ENCODE measurements around the gene CHST10.

Gene CHST10

DNA sequence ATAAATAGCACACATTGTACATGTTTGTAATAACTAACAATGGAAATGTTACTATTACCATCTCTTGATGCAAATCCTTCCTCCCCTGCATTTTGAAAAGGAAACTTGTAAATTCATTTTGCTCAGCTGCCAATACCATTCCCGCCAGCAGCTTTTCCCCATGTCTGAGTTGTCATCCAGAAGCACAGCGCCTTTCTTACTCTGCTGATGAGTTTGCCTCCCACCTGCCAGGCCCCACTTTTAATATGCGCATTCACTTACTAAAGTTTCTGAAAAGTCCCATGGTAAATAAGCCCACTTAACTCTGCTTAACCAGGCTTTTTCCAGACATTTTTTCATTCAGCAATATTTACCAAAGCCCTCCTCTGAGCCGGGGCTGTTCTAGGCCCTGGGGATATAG lies 3.9 kb downstream of the CHST10 start:
- no peak for DNase-seq (ENCODE audit: low spot score)

DNA sequence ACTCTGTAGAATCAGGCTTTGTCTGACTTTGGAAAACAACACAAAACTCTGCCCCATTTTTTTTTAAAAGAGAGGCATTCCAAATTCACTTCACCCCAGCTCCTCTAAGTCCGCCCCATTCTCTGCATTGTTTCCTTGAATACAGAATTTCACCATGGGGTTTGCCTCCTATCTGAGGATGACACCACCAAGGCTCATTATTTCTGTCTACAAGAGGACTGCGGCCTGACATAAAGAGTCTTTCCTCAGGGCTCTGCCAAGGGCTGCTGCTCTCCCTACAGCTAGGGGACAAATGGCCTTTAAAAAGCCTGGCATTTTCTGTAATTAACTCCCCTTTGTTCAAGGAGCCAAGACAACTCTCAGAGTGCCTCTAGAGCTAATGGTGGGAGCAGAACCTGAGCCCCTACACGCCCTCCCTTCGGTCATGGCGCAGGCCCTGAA lies 4.6 kb downstream of the CHST10 start:
- no peak for DNase-seq (ENCODE audit: low spot score)

DNA sequence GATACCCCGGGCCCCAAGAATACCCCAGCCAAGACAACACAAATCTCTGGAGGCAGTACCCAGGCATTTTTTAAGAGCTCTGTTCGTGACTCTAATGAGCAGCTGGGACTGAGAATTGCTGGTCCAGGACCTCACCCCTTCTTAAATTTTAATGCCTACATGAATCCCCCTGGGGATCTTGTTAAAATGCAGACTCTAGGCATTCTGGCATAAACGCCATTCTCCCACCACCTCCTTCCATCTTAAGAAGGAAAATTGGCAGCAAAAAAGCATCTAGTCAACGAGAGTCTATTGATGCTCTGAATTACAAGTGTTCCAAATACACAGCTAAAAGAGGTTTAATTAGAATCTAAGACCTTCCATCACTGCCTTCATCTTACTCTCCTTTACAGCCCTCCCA lies 5.0 kb downstream of the CHST10 start:
- DNase-seq (ENCODE audit: low spot score): no peak

DNA sequence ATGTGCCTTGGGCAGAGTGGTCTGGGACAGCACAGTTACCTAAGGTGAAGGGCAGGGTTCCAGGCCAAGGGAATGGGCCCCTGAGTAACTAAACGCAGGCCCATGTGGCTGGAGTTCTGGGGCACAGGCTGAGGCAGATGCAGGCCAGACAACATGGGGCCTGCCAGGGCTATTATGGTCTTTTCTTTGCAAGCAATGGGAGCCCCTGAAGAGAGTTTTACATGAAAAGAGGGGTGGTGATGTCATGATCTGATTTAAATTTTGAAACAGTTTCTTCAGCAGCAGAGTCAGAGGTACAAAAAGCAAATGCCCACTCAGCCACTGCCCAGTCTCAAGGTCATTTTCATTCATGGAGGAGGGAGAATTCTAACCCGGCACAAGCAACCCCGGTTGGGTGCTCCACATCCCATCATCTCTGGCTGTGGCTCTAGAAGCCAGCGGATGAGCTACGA lies 5.6 kb downstream of the CHST10 start:
- DNase-seq (ENCODE audit: low spot score): no peak

DNA sequence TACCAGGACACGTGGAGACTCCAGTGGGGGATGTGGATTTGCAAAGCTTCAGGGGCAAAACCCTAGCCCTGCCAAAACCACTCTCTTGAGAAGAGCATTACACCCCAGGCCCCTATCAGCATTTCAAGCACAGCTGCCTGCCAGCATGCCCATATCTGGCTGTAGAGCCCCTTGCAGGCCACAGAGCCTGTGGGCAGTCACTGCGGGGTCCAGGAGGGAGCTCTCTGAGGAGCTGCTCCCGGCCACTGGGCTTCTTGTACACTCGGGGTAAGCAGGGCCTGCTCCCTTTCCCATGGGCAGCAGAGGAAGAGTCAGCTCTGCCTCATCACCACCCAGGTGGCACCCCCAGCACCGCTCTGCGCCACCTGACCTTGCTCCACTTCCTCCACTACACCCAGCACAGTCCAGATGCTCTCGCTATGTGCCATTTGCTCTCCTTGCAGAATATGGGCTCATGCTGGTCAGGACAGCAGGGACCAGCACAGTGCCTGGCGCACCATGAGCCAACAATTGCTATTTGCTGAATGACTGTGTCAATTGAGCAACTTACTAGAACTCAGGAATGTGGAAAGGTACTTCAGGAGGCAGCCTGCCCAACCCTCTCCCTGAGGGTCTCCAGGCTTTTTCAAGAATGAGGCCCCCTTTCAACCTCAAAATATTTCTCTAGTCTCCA lies 7.4 kb downstream of the CHST10 start:
- no peak for DNase-seq (ENCODE audit: low spot score)

DNA sequence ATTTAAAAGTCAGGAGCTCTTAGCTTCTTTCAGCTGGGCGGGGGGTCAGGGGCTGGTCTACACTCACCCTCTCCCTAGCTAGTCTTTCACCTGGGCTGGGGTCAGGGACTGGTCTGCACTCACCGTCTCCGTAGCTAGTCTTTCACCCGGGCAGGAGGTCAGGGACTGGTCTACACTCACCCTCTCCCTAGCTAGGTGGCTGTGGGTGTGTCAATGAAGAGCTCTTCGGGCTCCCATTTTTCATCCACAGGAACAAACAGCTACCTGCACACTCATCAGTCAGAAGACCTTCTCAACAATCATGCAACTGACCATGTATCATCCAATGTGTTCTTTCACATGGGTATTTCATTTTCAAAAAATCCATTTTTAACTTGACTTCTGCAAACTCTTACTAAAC lies 8.0 kb downstream of the CHST10 start:
- no peak for DNase-seq (ENCODE audit: low spot score)

DNA sequence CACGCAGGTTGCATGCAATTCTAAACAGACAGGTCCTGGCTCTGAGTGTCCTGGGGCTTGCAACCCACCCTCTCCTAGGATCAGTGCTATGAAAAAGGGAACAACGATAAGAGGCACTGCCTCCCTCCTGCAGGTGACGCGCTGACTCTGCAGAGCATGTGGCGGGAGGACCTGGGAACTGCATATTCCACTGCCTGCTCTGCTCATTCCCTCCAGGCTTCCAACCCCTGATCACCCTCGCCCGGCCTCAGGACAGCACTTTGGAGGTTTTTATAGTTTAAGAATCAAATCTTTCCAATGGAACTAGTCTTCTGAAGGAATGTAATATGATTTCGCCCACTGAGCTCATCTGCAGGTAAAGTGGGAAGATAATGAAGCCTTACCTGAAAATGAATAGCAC lies 8.5 kb downstream of the CHST10 start:
- no peak for DNase-seq (ENCODE audit: low spot score)

DNA sequence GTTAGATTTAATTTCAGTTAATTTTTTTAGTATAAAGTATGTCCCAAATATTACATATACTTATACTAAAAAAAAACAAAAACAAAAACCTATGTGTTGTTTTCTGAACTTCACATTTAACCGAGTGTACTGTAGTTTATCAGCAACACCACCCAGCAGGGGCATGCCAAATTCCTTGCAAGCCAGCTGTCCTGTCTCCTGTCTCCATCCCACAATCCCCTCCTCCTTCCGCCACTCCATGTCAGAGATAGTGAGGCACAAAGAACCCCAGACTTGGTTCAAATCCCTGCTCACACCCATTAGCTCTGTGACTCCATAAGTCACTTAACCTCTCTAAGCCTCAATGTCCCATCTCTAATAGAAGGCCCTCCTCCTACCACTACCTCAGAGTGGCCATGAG lies 9.4 kb downstream of the CHST10 start:
- DNase-seq (ENCODE audit: low spot score): no peak

DNA sequence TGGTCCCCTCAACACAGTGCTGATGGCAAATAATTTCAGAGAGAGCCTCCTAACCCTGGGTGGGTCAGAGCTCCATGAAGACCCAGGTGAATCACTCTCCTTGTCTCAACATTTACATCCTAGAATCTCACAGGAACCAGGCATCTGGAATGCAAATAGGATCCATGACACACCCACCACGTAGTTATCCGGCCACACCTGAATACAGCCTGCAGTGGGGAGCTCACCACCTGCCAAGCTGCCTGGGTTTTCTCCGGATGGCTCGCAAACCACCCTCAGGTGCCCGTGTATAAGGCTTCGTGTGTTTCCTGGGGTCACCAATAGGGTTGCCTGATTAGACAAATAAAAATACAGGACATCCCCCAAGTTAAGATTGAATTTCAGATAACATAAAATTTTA lies 9.9 kb downstream of the CHST10 start:
- no peak for DNase-seq (ENCODE audit: low spot score)

DNA sequence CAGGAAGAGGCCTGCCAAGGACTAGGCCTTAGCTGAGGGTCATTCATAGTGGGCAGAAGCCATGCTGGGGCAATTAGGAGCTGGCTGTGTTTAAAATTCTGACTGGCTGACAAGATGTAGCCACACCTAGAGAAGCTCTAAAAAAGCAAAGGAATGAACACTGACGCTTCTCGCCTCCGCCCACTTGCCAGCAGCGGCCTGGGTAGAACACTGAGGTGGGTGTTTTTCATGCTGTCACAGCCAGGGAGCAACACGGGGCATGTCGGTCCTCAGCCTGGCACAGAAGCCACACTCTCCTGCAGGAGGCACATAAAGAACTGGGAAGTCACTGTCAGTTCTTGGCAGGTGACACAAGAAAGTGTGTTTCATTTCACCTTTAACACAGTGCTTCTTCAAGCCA lies 10.4 kb downstream of the CHST10 start:
- DNase-seq (ENCODE audit: low spot score): peak; percentile 72

DNA sequence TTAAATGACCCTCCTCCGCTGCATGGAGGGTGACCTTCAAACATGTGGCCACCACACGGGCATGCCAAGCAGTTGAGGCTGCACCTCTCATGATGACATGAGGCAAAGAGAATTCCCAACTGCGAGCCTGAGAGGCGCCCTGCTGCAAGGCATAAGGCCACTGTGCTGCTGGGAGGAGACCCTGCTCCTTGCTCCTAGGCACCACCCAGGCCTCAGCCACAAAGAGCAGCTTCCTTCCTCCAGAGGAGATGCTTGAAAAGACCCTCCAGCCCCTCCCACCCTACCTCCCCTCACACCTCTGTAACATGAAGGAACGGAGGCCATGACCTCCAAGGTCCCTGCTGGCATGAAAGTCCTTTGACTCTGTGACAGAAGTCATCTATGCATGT lies 11.4 kb downstream of the CHST10 start:
- DNase-seq (ENCODE audit: low spot score): no peak

DNA sequence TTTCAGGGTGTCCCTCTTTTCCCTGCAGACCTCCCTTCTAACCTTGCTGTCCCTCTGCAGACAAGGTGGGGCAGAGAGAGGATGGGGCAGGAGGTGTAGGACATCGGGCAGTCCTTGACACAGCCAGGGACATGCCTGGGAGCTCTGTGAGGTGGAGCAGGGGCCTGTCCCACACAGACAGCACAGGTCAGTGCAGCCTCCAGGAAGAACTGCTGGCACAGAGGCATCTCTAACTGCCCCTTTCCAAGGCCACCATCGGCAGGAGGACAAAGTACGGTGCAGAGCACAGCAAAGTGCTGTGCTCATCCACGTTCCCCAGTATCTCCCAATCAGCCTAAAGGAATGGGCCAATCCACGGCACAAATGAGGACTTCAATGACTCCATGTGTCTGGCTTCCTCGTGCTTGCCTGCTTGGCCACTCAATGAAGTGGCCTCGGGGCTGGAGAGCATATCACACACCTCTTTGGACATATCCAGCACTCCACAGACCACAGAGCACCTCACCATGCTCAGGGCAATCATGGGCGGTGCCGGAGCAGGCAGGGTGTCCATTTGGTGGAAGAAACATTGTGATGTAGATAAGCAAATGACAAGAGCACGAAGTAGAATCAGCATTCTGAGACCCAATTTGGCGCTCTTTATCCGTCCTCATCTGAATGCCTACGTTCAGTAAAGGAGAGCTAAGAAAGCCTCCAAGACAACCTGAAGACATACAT lies 11.9 kb downstream of the CHST10 start:
- DNase-seq (ENCODE audit: low spot score): no peak

DNA sequence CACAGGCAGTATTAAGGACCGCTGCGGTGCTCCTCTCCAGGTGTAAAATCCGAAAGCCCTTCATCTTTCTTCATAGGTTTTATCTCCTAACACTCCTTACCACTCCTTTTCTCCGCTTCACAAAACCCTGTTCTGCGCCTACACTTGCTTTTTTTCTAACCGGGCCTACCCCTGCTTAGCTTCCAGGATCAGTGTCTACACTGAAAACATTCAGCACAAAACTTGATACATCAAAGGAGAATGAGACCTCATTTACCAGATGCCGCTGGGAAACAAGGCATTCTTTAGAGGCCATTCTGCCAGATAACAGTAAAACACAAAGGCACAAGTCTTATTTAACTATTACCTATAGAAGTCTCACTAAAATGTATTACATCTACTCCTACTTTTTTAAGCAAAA lies 13.1 kb downstream of the CHST10 start:
- DNase-seq (ENCODE audit: low spot score): no peak

DNA sequence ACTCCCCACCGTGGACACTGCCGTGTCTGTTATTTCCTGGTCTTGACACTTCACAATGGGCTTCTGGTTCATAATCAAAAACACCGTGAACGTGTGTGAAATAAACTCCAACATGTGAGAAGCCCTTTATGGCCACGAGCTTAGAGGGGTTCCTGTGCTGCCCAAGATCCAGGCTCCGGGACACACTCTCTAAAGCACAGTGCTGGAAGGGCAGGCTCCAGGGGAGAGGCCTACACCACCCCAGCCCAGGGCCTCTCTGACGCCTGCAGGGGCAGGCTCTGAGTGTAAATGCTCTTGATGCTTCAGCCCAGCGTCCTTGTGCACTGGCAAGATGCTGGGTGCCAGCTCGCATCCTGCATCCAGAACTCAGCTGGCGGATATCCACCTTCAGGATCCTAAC lies 13.7 kb downstream of the CHST10 start:
- no peak for DNase-seq (ENCODE audit: low spot score)

DNA sequence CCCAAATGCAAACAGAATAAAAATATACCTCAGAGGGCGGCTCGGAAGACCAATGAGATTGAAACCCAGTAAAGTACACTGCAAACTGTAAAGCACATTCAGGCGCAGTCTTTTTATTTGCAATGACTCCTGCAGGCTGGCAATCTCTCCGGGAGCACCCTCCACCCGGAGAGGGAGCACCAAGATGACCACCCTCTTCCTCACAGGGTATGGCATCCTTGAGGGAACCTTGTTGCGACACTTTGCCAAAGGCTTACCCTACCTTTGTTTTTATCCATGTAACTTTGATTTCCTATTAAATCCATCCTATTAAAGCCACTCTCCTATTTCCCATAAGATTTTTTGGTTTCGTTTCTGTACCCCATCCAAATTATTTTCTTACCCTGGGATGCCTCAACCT lies 16.2 kb downstream of the CHST10 start:
- no peak for DNase-seq (ENCODE audit: low spot score)

DNA sequence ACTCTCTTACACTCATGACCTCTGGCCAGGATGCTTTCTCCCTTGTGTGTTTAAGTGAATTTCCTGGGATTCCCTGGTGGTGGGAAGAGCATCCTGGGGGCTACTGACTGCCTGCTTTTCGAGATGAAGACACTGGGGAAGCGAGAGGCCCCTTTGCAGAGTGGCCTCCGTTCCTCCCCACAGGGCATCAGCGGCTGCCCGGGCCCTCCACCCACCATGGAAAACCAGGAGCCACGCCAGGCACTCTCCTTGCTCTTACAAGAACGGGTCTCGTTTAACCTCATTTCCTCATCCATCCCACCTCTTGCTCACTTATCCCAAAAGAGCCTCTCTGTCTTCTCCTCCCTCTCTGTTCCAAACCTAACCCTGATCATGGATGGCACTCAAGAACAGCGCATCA lies 17.8 kb downstream of the CHST10 start:
- no peak for DNase-seq (ENCODE audit: low spot score)

DNA sequence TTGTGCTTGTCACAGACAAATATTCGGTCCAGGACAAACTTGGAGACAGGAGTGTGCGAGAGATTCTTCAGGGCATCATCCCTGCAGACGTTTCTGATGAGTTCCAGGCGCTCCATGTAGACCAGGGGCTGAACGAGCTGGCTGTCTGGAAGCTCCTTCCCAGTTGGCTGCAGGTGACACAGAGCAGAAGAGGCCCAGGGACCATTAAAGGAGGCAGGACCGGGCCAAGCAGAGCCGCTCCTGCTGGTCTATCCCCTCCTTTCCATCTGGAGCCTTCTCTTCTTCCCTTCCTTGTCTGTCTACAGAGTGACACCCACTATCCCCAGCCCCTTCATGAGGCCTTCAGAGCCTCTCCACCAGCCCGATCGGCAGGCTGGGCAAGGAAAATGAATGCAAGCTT lies 19.5 kb downstream of the CHST10 start:
- DNase-seq (ENCODE audit: low spot score): no peak

DNA sequence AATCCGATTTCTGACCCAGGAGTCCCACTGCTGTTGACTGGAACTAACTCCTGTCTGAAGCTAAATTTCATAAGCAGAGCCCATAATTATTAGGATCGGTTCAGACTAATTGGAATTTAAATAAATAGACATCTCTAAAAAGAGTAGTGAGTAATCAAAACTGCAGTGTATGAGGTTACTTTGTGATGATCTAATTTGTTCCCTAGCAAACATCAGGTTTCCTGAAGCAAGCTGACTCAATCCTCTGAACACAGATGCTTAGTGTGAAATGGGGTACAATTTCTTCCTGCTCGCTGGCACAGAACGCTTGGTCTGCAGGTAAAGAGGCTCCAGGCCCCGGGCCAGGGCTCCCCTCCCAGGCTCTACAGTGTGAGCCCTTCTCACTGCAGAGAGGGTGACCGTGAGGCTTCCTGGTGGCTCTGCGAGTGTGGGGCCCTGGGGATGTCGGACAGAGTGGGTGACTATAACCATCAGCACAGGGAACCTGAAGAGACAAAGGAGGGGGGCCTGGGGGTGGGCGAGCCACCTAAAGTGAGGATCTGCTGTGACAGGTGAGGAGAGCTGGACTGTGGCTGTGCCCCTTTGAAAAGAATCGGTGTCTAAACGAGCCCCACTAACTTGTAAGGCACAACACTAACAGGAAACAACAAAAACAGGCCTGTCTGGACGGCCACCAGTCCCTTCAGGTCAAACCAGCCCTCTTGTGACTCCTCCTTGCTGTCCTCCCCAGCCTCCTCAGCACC lies 20.2 kb downstream of the CHST10 start:
- DNase-seq (ENCODE audit: low spot score): no peak

DNA sequence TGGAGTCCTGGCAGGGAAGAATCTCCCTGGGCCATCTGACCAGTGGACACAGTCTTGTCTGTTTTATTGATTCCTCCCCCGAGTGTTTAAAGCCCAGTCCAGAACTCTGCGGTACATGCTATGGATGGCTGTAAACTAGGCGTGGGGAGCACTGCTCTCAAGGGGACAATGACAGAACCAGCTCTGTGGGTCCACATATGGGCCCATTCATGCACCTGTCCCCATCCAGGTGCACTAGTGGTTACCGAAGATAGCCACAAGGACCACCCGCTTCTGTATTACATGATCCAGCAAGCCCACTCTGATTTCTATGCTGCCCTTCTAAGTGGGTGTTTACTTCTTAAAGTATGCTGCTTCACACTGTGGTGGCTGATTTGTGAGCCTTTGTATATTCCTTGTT lies 21.0 kb downstream of the CHST10 start:
- no peak for DNase-seq (ENCODE audit: low spot score)

DNA sequence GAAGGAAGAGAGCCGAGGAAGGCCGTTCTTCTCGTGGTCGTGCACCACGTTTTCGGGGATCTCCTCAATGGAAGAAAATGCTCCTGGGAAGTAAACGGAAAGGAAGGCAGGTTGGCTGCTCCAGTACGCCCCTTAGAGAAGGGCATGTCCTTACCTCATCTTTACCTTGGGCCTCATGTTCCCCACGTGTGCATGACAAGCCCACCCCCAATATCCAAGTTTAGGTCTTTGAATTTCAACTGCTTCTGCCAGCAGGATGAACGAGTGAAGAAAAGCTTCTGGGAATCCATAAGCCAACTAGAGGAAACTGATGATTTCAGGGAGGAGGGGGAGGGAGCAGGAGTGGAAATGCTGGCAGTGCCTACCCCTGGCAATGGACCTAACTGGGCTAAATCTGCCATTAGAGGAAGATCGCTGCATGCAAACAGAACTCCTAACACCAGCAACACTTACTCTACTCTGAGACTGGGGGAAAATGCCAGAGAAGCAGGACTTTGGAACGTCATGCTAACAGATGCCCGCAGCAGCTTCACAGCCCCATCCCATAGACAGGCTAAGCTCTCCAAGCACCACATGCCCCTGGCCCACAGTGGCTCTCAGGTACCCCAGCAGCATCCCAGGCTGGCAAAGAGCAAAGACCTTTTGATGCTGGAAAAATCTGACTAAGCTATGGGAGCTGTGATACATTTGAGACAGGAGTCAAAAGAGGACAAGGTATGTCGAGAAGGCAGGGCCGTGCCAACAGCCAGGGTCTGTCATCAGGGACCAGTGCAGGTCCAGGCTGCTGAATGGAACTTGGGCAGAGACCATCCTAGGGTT lies 21.7 kb downstream of the CHST10 start:
- no peak for DNase-seq (ENCODE audit: low spot score)

DNA sequence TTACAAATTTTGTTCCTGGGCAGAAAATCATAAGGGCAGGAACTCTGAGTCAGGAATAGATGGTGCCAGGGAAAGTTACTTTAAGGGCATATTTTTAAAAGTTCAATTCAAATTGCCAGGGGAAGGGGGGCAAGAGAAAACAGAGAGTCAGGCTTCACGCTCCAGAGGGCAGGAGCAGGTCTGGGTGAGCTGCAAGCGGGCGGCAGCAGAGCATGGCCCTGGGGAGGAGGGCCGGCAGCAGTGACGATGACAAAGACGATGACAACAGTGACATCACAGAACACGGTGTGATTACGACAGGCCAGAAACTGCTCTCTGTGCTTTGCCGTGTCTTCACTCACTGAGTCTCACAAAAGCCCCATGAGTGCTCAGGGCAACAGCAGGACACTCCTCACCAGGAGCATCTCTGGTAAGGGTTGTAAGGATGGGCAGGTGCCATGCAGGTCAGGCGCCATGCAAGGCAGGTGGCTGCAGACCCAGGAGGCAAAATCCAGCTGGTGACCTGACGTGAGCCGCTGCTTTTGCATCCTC lies 23.3 kb downstream of the CHST10 start:
- no peak for DNase-seq (ENCODE audit: low spot score)

DNA sequence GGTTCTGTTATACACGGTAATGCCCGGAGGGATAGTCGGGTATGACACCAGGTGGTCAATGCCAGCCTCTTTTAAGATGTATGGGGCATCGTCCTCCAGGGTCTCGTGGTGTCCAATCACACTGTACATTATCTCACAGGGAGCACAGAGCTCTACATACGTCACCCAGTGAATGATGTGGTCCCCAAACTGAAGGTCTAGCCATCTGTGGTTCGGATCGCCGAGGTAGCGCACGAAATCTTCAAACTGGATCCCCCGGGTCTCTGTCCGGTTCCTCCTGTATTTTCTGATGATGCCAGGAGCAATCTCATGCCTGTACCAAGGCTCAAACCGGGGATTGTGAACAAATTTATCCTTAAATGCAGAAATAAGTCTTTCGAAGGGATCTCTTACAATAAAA lies 24.1 kb downstream of the CHST10 start:
- no peak for DNase-seq (ENCODE audit: low spot score)

Data from putamen (tissue), 1 donor.